BJ (cell line): ENCODE measurements around the gene MRPL28. TPM values are rescaled to one million over a fixed set of nuclear protein-coding genes. Genes with fewer than 3 reads are reported as not detected.
"Not testable (repeated sequence)": the region's sequence is repeated elsewhere in the genome, so short reads cannot be mapped to it uniquely, and the experiment has no call there.

ENCODE experiments used
- CTCF ChIA-PET: fragments of 350-600 bp; formaldehyde crosslinking; extraction: SDS; loops from one replicate; lab custom pipeline; 2021; ENCODE audit warnings: antibody characterized with exemption, inconsistent platforms; lab: Yijun Ruan, JAX
- POLR2A ChIA-PET: fragments of 300-600 bp; sonication (Branson Sonifier 250); formaldehyde crosslinking; extraction: SDS; loops from one replicate; lab custom pipeline; 2021; ENCODE audit warnings: antibody characterized with exemption; lab: Charles Lee
- DNase-seq: peaks from one replicate; pipeline ENCODE4 v3.0.0-alpha.2; 2011; ENCODE audit warnings: low read depth
- H3K27me3 ChIP-seq: 2 replicates; pipeline ENCODE4 v1.6.0; 2011; ENCODE audit warnings: low read length; ENCODE audit not compliant: control insufficient read depth, insufficient read depth
- H3K36me3 ChIP-seq: 2 replicates; pipeline ENCODE4 v1.5.1; 2011; ENCODE audit warnings: low read length; ENCODE audit not compliant: control insufficient read depth, insufficient read depth
- H3K4me3 ChIP-seq: 2 replicates; pipeline ENCODE4 v1.5.1; 2011; ENCODE audit warnings: low read depth, mild to moderate bottlenecking, control low read depth, low read length
- CTCF ChIP-seq: IDR thresholded peaks from 2 replicates; pipeline ENCODE4 v1.5.1; 2011; ENCODE audit warnings: low read depth, mild to moderate bottlenecking, control low read depth, inconsistent platforms, low read length, moderate library complexity; ENCODE audit not compliant: insufficient read depth
- polyA plus RNA-seq: library from polyadenylated mRNA; depleted of rRNA; stranded (reverse); fragments of >200 nt; gene quantifications from 2 replicates; pipeline ENCODE4 v1.2.3, GENCODE V29; 2011

Gene MRPL28
- polyA plus RNA-seq, 1 experiment = 188 TPM

GRCh38 chr16:389352-389751 is 19.0 kb upstream of the MRPL28 start:
- Histone ChIP-seq H3K4me3 (no peak overlapping the region), H3K27me3 (no peaks in the 10 kb centered on the region), H3K36me3 (no peaks in the 10 kb centered on the region)
- no peak for TF ChIP-seq CTCF
- ChIA-PET CTCF (no interaction called here), POLR2A (no interaction called here)
- no peak for DNase-seq

GRCh38 chr16:387761-388666 is 17.7 kb upstream of the MRPL28 start:
- H3K4me3 ChIP-seq, H3K36me3 ChIP-seq, POLR2A ChIA-PET, CTCF ChIA-PET, DNase-seq, H3K27me3 ChIP-seq: not testable (repeated sequence)

GRCh38 chr16:386641-387156 is 16.4 kb upstream of the MRPL28 start:
- CTCF ChIA-PET = interaction anchor here (1.1 kb wide), 1 partner anchor 109 kb away, joined by 3 read pairs; no protein-coding TSS in a partner anchor
- no peak overlapping the region for H3K4me3 ChIP-seq

GRCh38 chr16:383326-384051 is 13.2 kb upstream of the MRPL28 start:
- no peak for DNase-seq
- Histone ChIP-seq H3K27me3 (no peaks in the 10 kb centered on the region), H3K4me3 (no peak overlapping the region), H3K36me3 (no peaks in the 10 kb centered on the region)
- ChIA-PET CTCF (interaction anchor here (0.9 to 1.8 kb wide), 3 partner anchors 9 to 21 kb away, joined by 3 to 4 read pairs (median 3); no protein-coding TSS in a partner anchor), POLR2A (no interaction called here)
- TF ChIP-seq CTCF = no peak

More at GRCh38 chr16:386641-387156, 16.4 kb upstream of the MRPL28 start:
- no peak for TF ChIP-seq CTCF
- H3K27me3 ChIP-seq = no peaks in the 10 kb centered on the region
- DNase-seq = no peak
- POLR2A ChIA-PET = interaction anchor here (0.6 kb wide), 2 partner anchors 40 to 71 kb away, joined by 3 to 13 read pairs; no protein-coding TSS in a partner anchor
- H3K36me3 ChIP-seq = no peaks in the 10 kb centered on the region

- no peaks in the 10 kb centered on the region; the same call in 1 of the 2 replicates for H3K36me3 ChIP-seq
- no peak for TF ChIP-seq CTCF
- H3K27me3 ChIP-seq = no peaks in the 10 kb centered on the region
- H3K4me3 ChIP-seq = peak within 1 kb of the TSS; percentile 89
- ChIA-PET POLR2A (no interaction called here), CTCF (interaction anchor here (0.8 to 1.8 kb wide), 3 partner anchors 10 to 20 kb away, joined by 3 to 4 read pairs (median 4); no protein-coding TSS in a partner anchor)
- no peak for DNase-seq
Measured at GRCh38 chr16:381789-382717, 11.7 kb upstream of the MRPL28 start, which contains the start of gene PGAP6. TSS of gene PGAP6 (minus strand) at chr16:381978. CDS start at chr16:381821, 157 bp downstream.
